Keratinocyte (primary cell): ENCODE measurements around the gene FAM237B.
"Not testable (repeated sequence)": the region's sequence is repeated elsewhere in the genome, so short reads cannot be mapped to it uniquely, and the experiment has no call there.

ENCODE experiments used
- EZH2 ChIP-seq: IDR thresholded peaks from one replicate; pipeline ENCODE4 v1.6.1; 2012; ENCODE audit warnings: inconsistent platforms, mild to moderate bottlenecking, low read length, moderate library complexity
- TF ChIP-seq, protein P1 (sequence below), 3 experiments: IDR thresholded peaks in 1 of 3; conservative IDR thresholded peaks in 1 of 3; optimal IDR thresholded peaks in 1 of 3; 2 replicates in 2 of 3; 3 replicates in 1 of 3; pipeline versions ENCODE3 to v1.5.1; 2011; ENCODE audit warnings: low read length in 3 of 3, mild to moderate bottlenecking in 3 of 3, moderate library complexity in 2 of 3, control low read depth in 1 of 3, inconsistent platforms in 1 of 3; ENCODE audit not compliant: insufficient read depth in 2 of 3; ENCODE audit errors: extremely low read depth in 1 of 3

DNA sequence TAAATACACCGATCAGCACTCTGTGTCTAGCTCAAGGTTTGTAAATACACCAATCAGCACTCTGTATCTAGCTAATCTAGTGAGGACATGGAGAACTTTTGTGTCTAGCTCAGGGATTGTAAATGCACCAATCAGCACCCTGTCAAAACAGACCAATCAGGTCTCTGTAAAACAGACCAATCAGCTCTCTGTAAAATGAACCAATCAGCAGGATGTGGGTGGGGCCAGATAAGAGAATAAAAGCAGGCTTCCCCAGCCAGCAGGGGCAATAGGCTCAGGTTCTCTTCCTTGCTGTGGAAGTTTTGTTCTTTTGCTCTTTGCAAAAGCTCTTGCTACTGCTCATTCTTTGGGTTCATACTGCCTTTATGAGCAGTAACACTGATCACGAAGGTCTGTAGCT, 13.8 kb upstream of the FAM237B start:
- TF ChIP-seq, protein P1, sequence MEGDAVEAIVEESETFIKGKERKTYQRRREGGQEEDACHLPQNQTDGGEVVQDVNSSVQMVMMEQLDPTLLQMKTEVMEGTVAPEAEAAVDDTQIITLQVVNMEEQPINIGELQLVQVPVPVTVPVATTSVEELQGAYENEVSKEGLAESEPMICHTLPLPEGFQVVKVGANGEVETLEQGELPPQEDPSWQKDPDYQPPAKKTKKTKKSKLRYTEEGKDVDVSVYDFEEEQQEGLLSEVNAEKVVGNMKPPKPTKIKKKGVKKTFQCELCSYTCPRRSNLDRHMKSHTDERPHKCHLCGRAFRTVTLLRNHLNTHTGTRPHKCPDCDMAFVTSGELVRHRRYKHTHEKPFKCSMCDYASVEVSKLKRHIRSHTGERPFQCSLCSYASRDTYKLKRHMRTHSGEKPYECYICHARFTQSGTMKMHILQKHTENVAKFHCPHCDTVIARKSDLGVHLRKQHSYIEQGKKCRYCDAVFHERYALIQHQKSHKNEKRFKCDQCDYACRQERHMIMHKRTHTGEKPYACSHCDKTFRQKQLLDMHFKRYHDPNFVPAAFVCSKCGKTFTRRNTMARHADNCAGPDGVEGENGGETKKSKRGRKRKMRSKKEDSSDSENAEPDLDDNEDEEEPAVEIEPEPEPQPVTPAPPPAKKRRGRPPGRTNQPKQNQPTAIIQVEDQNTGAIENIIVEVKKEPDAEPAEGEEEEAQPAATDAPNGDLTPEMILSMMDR (optimal IDR thresholded peaks at IDR 0.05 in 1 of 3, IDR thresholded peaks at IDR 0.05 in 1 of 3, conservative IDR thresholded peaks at IDR 0.05 in 1 of 3; ENCODE audit: extremely low read depth in 1 of 3, insufficient read depth in 2 of 3, low read length in 3 of 3), result not testable (repeated sequence)
- TF ChIP-seq EZH2, result not testable (repeated sequence)
